AG09309 (cell line): ENCODE data around the gene RNF6.

ENCODE experiments used
- DNase-seq: peaks from one replicate; pipeline ENCODE4 v3.0.0-alpha.2; 2010; ENCODE audit warnings: low read depth
- H3K4me3 ChIP-seq: 2 replicates; pipeline ENCODE4 v1.5.1; 2011; ENCODE audit warnings: mild to moderate bottlenecking, low read depth, low read length, moderate library complexity; ENCODE audit not compliant: control insufficient read depth
- CTCF ChIP-seq: IDR thresholded peaks from 2 replicates; pipeline ENCODE4 v1.5.1; 2011; ENCODE audit warnings: mild to moderate bottlenecking, low read depth, low read length, inconsistent platforms; ENCODE audit not compliant: insufficient read depth, control insufficient read depth; ENCODE audit errors: missing control alignments

Gene RNF6

GRCh38 chr13:26221721-26222519, at the start of gene RNF6:
RNF6 (minus strand) TSS chr13:26222314; CDS start chr13:26219649, 2,665 bp downstream.
- H3K4me3 ChIP-seq: peak within 1 kb of the TSS; percentile 76
- DNase-seq: peak; percentile 98
- TF ChIP-seq CTCF: no peak

GRCh38 chr13:26270707-26271106, 48.6 kb upstream of the RNF6 start:
- no peak overlapping the region for H3K4me3 ChIP-seq
- TF ChIP-seq CTCF: no peak
- DNase-seq: no peak

- no peak for TF ChIP-seq CTCF
- no peak for DNase-seq
- no peak overlapping the region for H3K4me3 ChIP-seq
Measured at GRCh38 chr13:26266311-26266710, 44.2 kb upstream of the RNF6 start.

GRCh38 chr13:26262156-26262555, 40.0 kb upstream of the RNF6 start:
- DNase-seq: no peak
- H3K4me3 ChIP-seq: no peak overlapping the region
- TF ChIP-seq CTCF: no peak

GRCh38 chr13:26259634-26260033, 37.5 kb upstream of the RNF6 start:
- no peak for TF ChIP-seq CTCF
- H3K4me3 ChIP-seq: no peak overlapping the region
- DNase-seq: no peak

- no peak for DNase-seq
- H3K4me3 ChIP-seq: no peak overlapping the region
- TF ChIP-seq CTCF: no peak
Measured at GRCh38 chr13:26257049-26257448, 34.9 kb upstream of the RNF6 start.
